AG04450 (cell line): ENCODE data around the gene PCDH17. TPM values are rescaled to one million over a fixed set of nuclear protein-coding genes. Genes with fewer than 3 reads are reported as not detected.

Source experiments
- CTCF ChIA-PET: fragments of 300-600, 350-600 bp; formaldehyde crosslinking; extraction: SDS; loops from one replicate; lab custom pipeline; 2022; ENCODE audit warnings: antibody characterized with exemption, inconsistent platforms; lab: Charles Lee
- POLR2A ChIA-PET: fragments of 350-600 bp; formaldehyde crosslinking; extraction: SDS; loops from one replicate; lab custom pipeline; 2021; ENCODE audit warnings: antibody characterized with exemption, inconsistent platforms; lab: Yijun Ruan, JAX
- DNase-seq: peaks from one replicate; pipeline ENCODE4 v3.0.0-alpha.2; 2011; ENCODE audit warnings: low read depth, low spot score
- H3K27ac ChIP-seq: one replicate; pipeline ENCODE4 v1.5.1; 2012; ENCODE audit warnings: low read depth, low read length, control low read depth
- H3K27me3 ChIP-seq: one replicate; pipeline ENCODE4 v1.6.0; 2012; ENCODE audit warnings: low read length; ENCODE audit not compliant: control insufficient read depth, insufficient read depth
- H3K4me3 ChIP-seq: 2 replicates; pipeline ENCODE4 v1.5.1; 2011; ENCODE audit warnings: mild to moderate bottlenecking, low read depth, low read length, control low read depth
- H3K9me3 ChIP-seq: 2 replicates; pipeline ENCODE4 v1.5.1; 2012; ENCODE audit warnings: low read length; ENCODE audit not compliant: control insufficient read depth, insufficient read depth
- CTCF ChIP-seq: IDR thresholded peaks from 2 replicates; pipeline ENCODE4 v1.5.1; 2011; ENCODE audit warnings: low read depth, low read length, control low read depth, inconsistent platforms
- polyA plus RNA-seq: library from polyadenylated mRNA; depleted of rRNA; stranded (reverse); fragments of >200 nt; gene quantifications from 2 replicates; pipeline ENCODE4 v1.2.3, GENCODE V29; 2011

Gene PCDH17
- polyA plus RNA-seq, 1 experiment, result not detected

GRCh38 chr13:57725480-57725879, 93.9 kb downstream of the PCDH17 start:
- TF ChIP-seq CTCF, result no peak
- CTCF ChIA-PET, result no interaction called here
- no peak for DNase-seq
- Histone ChIP-seq H3K27ac (no peak overlapping the region), H3K9me3 (peaks cover 7% of the 10 kb centered on the region; the same call in 1 of the 2 replicates), H3K4me3 (no peak overlapping the region), H3K27me3 (no peaks in the 10 kb centered on the region)
- POLR2A ChIA-PET, result no interaction called here

DNA sequence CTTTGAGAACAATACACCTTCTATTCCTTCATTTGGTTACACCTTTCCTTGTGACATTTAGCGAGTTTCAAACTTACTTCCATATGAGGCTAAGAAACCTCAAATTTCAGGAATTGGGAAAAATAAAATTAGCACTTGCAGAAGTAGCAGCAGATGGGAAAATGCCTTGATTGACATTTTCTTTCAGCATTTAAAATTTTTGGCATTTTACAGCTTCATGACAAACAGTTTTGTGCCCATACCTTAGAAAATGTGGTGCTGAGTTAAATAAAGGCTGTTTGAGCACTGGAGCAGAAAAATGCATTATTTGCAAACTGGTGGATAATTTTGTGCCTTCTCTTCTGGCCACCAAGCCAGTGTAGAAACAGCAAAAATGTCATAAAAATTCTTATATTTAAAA, 95.4 kb downstream of the PCDH17 start:
- peaks cover 7% of the 10 kb centered on the region; the same call in 1 of the 2 replicates for H3K9me3 ChIP-seq
- H3K4me3 ChIP-seq, result no peak overlapping the region
- H3K27me3 ChIP-seq, result no peaks in the 10 kb centered on the region
- POLR2A ChIA-PET, result no interaction called here
- no peak overlapping the region for H3K27ac ChIP-seq
- no peak for DNase-seq
- no peak for TF ChIP-seq CTCF
- CTCF ChIA-PET, result no interaction called here

DNA sequence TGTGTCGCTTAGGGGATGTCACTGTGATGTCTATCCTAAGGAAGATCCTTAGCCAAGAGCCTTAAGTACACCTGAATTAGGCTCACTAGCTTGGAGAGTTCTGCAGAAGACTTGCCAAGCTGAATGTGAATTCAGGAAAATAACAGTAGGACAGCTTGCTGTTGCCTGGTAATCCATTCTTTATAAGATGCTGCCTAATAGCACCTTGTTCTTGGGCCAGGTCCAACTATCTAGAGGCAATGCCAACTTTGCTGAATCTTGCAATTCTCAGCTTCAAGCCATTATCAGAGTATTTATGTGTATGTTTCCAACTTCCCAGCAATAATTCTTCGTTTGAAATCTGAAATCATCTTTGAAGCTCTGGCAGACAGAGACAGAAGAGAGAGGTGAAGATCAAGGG, 102.8 kb downstream of the PCDH17 start:
- Histone ChIP-seq H3K27me3 (no peaks in the 10 kb centered on the region), H3K4me3 (no peak overlapping the region), H3K27ac (no peak overlapping the region), H3K9me3 (peaks cover 8% of the 10 kb centered on the region)
- ChIA-PET POLR2A (no interaction called here), CTCF (no interaction called here)
- DNase-seq, result no peak
- no peak for TF ChIP-seq CTCF

DNA sequence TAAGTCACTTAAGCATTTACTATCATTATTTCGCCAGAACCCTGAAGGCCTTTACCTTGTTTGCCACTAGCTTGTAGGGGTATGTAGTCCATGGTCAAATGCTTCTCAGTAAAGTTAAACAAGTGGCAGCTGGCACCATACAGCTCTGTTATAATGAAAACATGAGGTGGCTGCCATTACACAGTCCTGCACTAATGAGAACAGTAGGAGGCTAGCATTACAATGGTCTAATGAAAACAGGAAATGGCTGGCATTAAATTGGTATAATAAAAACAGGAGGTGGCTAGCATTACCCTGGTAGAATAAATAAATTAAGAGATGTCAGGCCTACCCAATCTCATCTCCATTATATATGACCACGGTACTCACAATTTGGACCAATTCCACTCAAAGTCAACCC, 107.5 kb downstream of the PCDH17 start:
- Histone ChIP-seq H3K4me3 (no peak overlapping the region), H3K27me3 (no peaks in the 10 kb centered on the region), H3K27ac (no peak overlapping the region), H3K9me3 (peaks cover 8% of the 10 kb centered on the region)
- ChIA-PET POLR2A (no interaction called here), CTCF (no interaction called here)
- DNase-seq, result no peak
- no peak for TF ChIP-seq CTCF

- ChIA-PET CTCF (no interaction called here), POLR2A (no interaction called here)
- DNase-seq, result no peak
- H3K27ac ChIP-seq, result no peak overlapping the region
- H3K4me3 ChIP-seq, result no peak overlapping the region
- H3K27me3 ChIP-seq, result no peaks in the 10 kb centered on the region
- TF ChIP-seq CTCF, result no peak
- peaks cover 8% of the 10 kb centered on the region for H3K9me3 ChIP-seq
Observed at GRCh38 chr13:57739543-57740190, 108.1 kb downstream of the PCDH17 start.
